ENCODE measurements around the gene FHIT. TPM values are rescaled to one million over a fixed set of nuclear protein-coding genes. Genes with fewer than 3 reads are reported as not detected.

Gene FHIT
- total RNA-seq, 1 experiment from 2014 or later: 9.8 TPM

- Histone ChIP-seq H3K4me3 (no peak overlapping the region), H3K4me1 (replicated peaks; ENCODE audit: insufficient read depth) (no peaks in the 10 kb centered on the region), H3K79me2 (ENCODE audit: low read depth) (no peaks in the 10 kb centered on the region), H4K20me1 (ENCODE audit: insufficient read depth) (no peaks in the 10 kb centered on the region; the same call in 1 of the 2 replicates), H3K9me2 (ENCODE audit: insufficient read depth) (no peaks in the 10 kb centered on the region), H3K27me3 (ENCODE audit: insufficient read depth, low read depth) (no peaks in the 10 kb centered on the region), H3K36me3 (ENCODE audit: low read depth) (no peaks in the 10 kb centered on the region), H3K27ac (no peak overlapping the region), H3K4me2 (no peak overlapping the region), H3F3A (ENCODE audit: insufficient read depth, low read depth) (no peaks in the 10 kb centered on the region), H2AFZ (no peak overlapping the region), H3K9me3 (ENCODE audit: insufficient read depth, low read depth) (no peaks in the 10 kb centered on the region)
- ChIA-PET CTCF (no interaction called here), POLR2A (ENCODE audit: unreplicated experiment) (no interaction called here)
- no TSS peak for BruUV-seq (replicated peaks)
- intact Hi-C loops (cut with micrococcal nuclease; ENCODE audit: unreplicated experiment): no loop called here
- no peak for TF ChIP-seq EZH2 (IDR thresholded peaks at IDR 0.05; ENCODE audit: low read depth)
- no peak for TF ChIP-seq CTCF (conservative IDR thresholded peaks at IDR 0.05)
- DNase-seq: no peak
Observed at GRCh38 chr3:60659098-60659497, 592.2 kb downstream of the FHIT start.

- no peak for DNase-seq
- BruUV-seq (replicated peaks): no TSS peak
- H3K4me1 ChIP-seq (replicated peaks; ENCODE audit: insufficient read depth): no peaks in the 10 kb centered on the region
- H3K9me3 ChIP-seq (ENCODE audit: insufficient read depth, low read depth): no peaks in the 10 kb centered on the region
- no peak overlapping the region for H2AFZ ChIP-seq
- H3K36me3 ChIP-seq (ENCODE audit: low read depth): no peaks in the 10 kb centered on the region
- CTCF ChIA-PET: no interaction called here
- no peaks in the 10 kb centered on the region for H3K27me3 ChIP-seq (ENCODE audit: insufficient read depth, low read depth)
- no peaks in the 10 kb centered on the region for H3F3A ChIP-seq (ENCODE audit: insufficient read depth, low read depth)
- TF ChIP-seq CTCF (conservative IDR thresholded peaks at IDR 0.05) (no peak), EZH2 (IDR thresholded peaks at IDR 0.05; ENCODE audit: low read depth) (no peak)
- no peak overlapping the region for H3K4me2 ChIP-seq
- POLR2A ChIA-PET (ENCODE audit: unreplicated experiment): no interaction called here
- H4K20me1 ChIP-seq (ENCODE audit: insufficient read depth): no peaks in the 10 kb centered on the region; the same call in 1 of the 2 replicates
- no peak overlapping the region for H3K27ac ChIP-seq
- no peaks in the 10 kb centered on the region for H3K9me2 ChIP-seq (ENCODE audit: insufficient read depth)
- intact Hi-C loops (cut with micrococcal nuclease; ENCODE audit: unreplicated experiment): no loop called here
- no peak overlapping the region for H3K4me3 ChIP-seq
- H3K79me2 ChIP-seq (ENCODE audit: low read depth): no peaks in the 10 kb centered on the region
Observed at GRCh38 chr3:60657972-60658371, 593.3 kb downstream of the FHIT start.

- ChIA-PET CTCF (no interaction called here), POLR2A (ENCODE audit: unreplicated experiment) (no interaction called here)
- intact Hi-C loops (cut with micrococcal nuclease; ENCODE audit: unreplicated experiment): no loop called here
- TF ChIP-seq CTCF (conservative IDR thresholded peaks at IDR 0.05) (no peak), EZH2 (IDR thresholded peaks at IDR 0.05; ENCODE audit: low read depth) (no peak)
- Histone ChIP-seq H3K9me2 (ENCODE audit: insufficient read depth) (no peaks in the 10 kb centered on the region), H3K36me3 (ENCODE audit: low read depth) (no peaks in the 10 kb centered on the region), H3K27ac (no peak overlapping the region), H3K4me1 (replicated peaks; ENCODE audit: insufficient read depth) (no peaks in the 10 kb centered on the region), H3K9me3 (ENCODE audit: insufficient read depth, low read depth) (no peaks in the 10 kb centered on the region), H2AFZ (no peak overlapping the region), H3K79me2 (ENCODE audit: low read depth) (no peaks in the 10 kb centered on the region), H3K4me2 (no peak overlapping the region), H3K4me3 (no peak overlapping the region), H4K20me1 (ENCODE audit: insufficient read depth) (no peaks in the 10 kb centered on the region), H3F3A (ENCODE audit: insufficient read depth, low read depth) (no peaks in the 10 kb centered on the region), H3K27me3 (ENCODE audit: insufficient read depth, low read depth) (no peaks in the 10 kb centered on the region)
- no peak for DNase-seq
- BruUV-seq (replicated peaks): no TSS peak
Observed at GRCh38 chr3:60652829-60653228, 598.4 kb downstream of the FHIT start.

All from PC-9 (cell line).